ENCODE data around the gene TRAPPC2L. TPM values are rescaled to one million over a fixed set of nuclear protein-coding genes. Genes with fewer than 3 reads are reported as not detected.

The TRAPPC2L gene
- total RNA-seq, 1 experiment from 2014 or later: 52.9 TPM

DNA sequence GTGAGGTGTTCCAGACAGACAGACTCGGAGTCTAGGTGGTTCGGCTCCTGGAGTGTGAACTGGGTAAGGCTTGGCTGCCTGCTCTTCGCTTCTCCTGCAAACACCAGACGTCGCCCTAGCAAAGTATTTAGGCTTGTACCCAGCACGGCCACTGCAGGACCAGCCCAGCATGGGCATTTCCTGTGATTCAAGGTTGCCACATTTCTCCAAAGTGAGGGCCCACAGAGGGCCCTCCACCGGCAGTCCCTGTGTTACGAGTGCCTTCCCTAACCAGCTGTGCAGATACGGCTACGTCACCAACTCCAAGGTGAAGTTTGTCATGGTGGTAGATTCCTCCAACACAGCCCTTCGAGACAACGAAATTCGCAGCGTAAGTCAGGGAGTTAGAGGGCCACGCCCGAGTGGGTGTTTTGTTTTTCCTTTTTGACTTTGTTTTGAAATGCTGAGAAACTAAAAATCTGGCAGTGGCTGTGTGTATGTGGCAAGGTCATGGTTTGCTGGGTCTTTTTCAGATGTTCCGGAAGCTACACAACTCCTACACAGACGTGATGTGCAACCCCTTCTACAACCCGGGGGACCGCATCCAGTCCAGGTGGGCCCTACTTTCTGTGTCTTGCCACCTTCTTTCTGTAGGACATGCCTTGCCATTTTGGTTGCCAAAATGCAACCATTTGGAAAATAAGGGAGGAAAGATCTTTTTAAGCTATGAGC, 2.6 kb downstream of the TRAPPC2L start:
- DNase-seq (ENCODE audit: low spot score): no peak

DNA sequence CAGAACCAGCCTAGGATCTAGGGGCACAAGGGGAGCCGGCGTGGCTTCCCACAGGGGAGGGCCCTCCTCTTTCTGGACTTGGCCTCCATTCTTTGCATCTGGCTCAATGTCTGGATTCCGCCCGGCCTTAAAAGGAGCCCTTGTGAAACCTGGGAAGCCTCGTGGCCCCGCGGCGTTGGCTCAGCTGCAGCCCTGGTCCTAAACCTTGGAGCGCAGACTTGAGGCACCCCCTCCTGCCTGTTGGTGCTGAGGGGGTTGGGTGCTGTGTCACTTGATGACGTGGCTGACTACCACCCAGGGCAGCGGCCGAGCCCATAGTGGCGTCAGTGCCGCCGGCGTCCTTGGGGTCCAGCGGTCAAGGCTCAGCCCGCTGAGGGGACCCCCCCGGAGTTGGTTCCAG, 4.4 kb downstream of the TRAPPC2L start:
- DNase-seq (ENCODE audit: low spot score): no peak

DNA sequence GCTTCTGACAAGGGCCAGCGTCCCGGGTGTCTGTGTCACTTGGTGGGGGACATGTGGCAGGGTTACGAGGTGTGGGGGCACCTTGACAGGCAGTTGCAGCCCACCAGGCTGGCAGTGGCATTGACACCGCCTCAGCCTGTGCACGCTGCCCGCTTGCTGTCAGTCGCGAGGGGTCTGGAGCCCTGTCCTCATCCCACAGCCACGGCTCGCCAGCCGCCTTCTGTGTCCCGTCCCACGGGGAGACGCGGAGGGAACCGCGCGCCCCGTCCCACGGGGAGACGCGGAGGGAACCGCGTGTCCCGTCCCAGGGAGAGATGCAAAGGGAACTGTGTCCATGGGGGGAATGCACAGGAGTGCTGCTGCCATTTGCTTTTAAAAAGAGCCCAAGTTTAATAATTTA, 6.0 kb downstream of the TRAPPC2L start:
- DNase-seq (ENCODE audit: low spot score): no peak

DNA sequence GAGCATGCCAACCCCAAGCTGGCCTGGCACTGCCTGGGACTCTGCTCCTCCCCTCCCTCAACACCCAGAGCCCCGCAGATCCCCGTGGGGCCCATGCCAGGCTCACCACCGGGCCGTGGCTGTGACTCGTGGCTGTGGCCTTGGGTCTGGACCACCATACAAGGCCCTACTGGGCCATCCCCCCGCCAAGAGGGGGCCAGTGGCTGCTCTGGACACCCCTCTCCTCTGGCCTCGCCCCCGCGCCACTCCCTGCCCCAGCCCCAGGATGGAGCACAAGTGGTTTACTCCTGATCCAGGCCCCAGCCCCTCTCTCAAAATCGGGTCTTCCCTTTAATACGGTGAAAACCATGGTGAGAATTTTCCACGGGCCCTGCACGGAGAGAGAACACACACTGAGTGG, 6.5 kb downstream of the TRAPPC2L start:
- DNase-seq (ENCODE audit: low spot score): no peak

DNA sequence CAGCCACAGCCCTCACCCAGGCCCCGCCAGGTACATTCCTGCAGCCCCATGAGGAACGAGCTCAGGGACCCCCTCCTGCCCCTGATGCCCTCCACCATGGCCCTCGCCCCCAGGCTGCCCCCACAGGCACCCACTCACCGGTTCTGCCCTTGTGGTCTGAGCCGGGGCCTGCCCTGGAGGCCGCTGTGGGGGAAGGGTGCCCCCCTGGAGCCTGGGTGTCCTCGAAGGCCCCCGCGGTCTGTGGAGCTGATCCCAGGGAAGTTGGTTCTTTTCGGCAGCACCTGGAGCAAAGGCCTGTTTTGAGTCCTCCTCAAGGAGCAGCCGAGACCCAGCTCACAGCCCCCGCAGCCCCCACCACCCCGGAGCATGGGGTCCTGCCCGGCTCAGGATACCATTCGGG, 7.2 kb downstream of the TRAPPC2L start:
- no peak for DNase-seq (ENCODE audit: low spot score)

DNA sequence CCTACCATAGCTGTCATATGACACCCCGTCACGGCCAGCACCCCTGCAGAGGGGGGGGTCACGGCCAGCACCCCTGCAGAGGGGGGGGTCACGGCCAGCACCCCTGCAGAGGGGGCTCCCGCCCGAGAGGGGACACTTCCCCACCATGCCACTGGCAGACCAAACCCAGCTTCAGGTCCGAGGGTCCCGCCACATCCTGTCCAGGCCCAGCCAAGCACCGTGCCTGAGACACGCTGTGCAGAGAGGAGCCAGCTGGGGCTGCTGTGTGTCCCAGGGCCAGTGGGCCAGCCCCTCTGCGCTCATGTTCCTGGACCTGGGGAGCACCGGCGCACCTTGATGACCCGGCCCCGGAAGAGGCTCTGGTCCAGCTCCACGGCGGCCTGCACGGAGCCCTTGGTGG, 7.6 kb downstream of the TRAPPC2L start:
- DNase-seq (ENCODE audit: low spot score): no peak

DNA sequence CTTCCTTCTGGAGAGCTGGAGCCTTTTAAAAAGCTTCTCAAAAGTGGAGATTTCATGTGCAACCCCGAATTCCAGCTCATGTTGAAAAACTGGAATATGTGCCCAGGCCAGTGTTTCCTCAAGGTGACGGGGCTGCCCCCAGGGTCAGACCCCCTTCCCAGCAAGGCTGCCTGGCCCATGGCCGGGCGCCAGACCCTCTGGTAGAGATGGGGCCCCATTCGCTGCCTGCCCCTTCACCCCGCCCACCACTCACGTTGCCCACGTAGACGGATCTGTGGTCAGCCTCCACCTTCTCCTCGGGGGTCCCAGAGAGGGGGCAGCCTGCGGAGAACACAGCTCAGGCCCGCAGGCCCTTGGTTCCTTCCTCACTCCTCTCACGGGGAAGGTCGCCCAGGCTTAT, 8.4 kb downstream of the TRAPPC2L start:
- DNase-seq (ENCODE audit: low spot score): no peak

DNA sequence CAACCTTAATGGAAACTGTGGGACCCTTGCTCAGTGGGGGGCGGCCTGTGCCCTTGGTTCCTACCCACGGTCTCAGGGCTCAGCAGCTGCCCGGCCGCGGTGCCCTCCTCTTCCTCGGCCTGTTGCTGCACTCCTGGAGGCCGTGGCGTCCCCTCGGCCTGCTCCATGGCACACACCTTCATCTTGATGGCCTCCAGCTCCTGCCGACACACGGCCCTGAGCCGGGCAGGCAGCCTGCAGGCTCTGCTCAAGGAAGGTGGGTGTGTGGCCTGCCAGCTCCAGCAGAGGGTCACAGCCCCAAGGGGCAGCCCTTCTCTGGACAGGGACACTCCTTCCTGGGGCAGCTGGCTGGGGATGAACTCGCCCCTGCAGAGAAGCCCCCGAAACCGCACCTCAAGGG, 8.8 kb downstream of the TRAPPC2L start:
- no peak for DNase-seq (ENCODE audit: low spot score)

DNA sequence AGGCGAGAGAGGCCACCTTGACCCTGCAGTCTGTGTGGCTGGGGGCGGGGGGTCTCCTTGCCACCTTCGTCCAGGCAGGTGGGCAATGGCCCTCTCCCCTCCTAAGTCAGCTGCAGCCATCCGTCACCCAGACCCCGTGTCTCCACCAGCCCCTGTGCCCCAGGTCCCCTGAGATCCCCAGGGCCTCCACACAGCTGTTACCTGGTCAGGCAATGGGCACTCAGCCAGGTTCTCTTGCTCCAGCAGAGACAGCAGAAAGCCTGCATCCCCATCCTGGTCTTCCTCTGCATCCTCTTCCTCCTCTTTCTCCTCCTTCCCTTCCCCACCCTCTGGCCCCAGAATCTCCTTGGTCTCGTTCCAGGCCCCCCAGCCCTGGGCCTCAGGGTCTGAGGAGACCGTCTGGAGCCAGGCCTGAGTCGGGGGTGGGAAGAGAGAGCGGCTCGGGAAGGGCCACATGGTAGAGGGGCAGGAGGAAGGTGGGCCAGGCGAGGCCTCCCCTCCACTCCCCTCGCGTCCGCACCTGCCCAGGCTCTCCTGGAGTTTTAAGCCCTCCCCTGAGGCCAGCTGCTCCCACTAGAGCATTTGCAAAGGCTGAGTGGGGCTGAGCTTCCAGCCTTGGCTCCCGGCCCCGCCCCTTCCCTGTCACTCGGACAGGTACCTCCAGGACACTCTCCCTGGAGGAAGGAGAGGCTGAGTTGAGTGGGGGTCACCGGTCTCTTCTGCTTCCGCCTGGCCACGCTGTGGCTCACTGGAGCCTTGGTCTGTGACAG, 9.4 kb downstream of the TRAPPC2L start, which contains the start of gene PABPN1L:
Gene PABPN1L, minus strand, starts transcription at position 510 of the 770 bp plus-strand sequence. Its CDS starts 54 bp downstream, at position 456.
- no peak for DNase-seq (ENCODE audit: low spot score)

DNA sequence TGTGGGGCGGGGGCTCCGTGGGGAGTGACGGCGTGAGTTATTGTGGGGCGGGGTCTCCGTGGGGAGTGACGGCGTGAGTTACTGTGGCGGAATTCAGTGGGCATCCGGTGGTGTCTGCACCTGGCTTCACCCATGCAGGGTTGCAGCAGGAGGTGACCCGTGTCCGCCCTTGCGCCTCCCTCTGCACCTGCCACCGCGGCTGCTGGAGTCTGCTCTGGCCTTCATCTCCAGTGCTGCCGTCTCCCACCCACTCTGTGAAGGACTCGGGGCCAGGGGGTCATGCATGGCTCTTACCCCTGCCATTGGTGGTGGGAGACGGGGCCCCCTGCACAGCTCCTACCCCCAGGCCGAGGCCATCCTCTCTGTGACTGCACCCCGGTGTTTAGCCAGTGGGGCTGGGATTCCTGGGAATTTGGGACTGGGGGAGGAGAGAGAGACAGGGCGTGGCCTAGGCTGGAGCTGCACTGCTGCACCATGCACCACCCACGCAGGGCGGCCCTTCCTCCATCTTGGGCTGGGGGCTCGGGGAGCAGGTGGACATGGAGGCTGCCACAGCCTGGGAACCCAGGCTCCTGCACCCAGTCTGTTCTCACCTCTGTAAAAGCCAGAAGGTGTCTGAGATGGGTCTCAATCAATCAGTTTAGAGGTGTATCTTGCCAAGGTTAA, 10.8 kb downstream of the TRAPPC2L start:
- DNase-seq (ENCODE audit: low spot score): no peak

DNA sequence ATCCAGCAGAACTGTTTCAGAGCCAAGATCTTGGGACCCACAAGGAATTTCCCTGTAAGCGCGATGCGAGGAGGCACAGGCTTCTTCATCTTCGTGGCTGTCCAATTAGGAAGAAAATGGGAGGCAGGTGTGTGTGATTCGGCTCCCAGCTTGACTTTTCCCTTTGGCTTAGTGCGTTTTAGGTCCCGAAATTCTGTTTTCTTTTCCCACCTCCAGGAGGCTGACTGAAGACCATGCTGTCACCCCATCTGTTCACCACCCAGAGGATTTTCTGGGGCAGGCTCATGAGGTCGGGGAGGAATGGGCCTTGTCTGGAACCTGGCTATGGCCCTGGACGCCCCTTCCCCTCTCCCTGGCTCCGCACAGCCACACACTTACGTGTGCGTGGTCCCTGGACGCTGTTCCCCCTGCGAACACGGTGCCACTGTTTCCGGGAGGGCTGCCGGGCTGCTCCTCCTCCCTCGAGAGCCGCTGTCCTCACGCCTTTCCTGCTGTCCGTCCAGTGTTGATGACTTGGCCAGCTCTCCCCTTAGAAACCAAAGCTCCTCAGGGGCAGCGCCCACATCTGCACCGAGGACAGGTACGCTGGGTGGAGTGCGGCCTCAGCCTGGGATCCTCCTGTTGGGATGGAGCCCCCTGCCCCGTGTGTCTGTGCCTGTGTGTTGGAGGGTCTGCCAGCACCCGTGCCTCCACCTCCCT, 12.2 kb downstream of the TRAPPC2L start:
- DNase-seq (ENCODE audit: low spot score): no peak

DNA sequence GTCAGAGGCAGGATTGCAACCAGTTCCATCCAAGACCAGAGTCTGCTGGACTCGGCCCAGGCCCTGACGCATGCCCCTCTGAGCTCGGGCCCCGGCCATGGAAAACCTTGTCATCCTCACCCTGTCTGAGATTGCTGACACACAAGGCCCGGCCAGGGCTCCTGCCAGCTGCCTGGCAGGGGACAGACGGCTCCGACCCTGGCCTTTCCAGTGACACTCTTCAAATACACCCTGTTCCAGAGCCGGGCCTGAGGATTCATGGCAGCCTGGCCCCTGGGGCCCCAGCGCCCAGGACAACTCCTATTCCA, 12.7 kb downstream of the TRAPPC2L start:
- DNase-seq (ENCODE audit: low spot score): no peak

DNA sequence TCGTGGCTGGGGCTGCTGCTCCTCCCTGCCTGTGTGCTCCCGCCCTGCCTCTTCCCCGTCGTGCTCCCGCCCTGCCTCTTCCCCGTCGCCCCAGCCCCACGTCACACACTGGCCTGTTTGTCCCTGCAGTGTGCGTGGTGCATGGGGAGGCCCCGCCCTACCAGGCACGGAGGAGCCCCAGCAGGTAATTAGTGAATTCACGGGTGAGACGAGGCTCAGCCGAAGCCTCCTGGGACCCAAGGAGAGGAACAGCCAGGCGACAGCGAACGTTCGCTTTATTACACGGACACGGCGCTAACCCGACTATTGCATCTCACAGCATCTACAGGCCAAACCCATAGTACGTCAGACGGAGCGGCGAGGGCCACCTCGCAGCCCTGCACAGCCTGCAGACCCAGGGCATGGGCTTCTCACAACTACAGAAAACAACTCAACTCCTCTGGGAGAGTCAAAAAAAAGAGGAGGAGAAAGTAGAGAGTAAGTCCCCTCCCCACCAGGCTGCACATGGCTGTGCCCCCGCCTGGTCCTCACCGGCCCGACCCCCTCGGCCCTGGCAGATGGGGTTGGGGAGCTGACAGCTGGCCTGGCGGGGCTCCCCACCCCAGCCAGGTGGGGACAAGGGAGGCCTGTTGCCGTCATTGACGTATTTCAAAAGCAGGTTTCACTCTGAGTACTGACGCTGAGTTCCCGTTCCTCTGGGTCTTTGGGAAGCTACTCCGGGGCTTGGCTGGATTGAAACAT, 13.9 kb downstream of the TRAPPC2L start:
- no peak for DNase-seq (ENCODE audit: low spot score)

DNA sequence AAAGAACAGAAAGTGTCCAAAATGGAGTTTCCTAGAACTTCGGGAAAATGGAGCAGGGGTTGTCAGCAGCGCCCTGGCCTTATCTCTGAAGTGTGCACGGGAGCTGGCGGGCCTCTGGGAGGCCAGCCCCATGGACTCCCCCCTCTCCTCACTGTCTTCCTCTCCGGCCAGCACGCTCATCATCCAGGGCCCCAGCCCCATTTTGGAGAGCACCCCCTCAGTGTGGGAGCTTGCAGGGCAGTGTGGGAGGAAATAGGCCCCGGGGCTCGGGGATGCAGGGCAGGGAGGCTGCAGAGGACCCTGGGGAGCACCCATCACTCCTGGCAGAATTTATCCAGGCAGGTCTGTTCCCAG, 14.4 kb downstream of the TRAPPC2L start:
- DNase-seq (ENCODE audit: low spot score): no peak

DNA sequence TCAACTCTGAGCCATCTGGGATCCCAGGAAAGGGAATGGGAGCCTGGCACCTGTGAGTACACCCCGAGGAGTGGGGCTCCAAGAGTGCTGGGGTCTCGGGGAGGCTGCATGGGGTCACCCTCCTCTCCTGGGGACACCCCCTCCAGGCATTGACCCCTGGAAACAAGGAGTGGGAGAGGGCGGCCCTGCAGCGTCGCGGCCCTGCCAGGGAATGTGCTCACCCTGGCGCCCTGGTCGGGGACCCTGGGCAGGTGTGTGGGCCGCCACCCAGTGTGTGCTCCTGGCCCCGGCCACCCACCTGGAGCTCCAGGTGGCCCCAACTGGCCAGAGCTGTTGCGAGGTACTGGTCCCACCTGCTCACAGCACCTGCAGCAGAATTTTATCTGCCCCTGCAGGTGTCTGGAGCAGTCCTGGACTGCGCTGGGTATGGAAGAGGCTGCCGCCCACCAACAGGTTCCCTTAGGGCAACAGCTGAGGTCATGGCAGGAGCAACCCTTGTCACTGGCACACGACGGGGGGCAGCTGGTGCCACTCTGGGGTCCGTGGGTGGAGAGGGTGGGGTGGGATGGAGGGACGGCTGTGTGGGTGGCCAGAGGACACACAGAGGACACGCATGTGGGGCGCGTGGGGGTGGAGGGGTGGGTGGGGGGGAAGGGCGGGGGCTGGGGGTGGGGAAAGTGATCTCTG, 14.9 kb downstream of the TRAPPC2L start:
- no peak for DNase-seq (ENCODE audit: low spot score)

DNA sequence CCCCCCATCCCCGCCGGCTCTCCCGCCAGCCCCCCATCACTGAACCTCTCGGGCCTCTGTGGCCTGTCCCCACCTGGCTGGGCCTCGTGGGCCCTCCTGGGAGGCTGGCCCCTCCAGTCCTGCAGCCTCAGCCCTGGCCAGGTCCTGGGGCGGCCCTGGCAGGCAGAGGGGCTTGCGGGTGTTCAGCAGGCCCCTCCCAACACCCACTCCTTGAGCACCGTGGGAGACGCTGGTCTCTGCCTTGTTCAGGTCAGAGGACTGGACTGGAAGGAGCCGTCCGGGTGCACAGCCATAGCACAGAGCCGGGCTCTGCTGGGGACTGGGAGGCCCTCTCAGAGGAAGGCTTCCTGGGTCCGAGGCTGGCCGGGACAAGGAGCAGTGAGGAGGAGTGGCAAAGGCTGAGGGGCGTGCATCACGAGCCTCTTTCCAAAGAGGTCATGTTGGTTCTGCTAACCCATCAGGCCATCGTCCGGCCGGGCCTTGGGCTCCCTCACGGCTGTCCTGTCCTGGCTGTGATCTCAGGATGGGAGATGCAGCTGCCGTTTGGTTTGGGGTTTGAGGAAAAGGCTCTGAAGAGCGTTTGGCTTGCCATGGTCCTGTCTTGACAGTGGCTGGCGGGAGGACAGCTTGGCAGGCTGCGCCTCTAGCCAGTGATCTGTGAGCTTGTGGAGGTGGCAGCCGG, 15.9 kb downstream of the TRAPPC2L start:
- DNase-seq (ENCODE audit: low spot score): no peak

DNA sequence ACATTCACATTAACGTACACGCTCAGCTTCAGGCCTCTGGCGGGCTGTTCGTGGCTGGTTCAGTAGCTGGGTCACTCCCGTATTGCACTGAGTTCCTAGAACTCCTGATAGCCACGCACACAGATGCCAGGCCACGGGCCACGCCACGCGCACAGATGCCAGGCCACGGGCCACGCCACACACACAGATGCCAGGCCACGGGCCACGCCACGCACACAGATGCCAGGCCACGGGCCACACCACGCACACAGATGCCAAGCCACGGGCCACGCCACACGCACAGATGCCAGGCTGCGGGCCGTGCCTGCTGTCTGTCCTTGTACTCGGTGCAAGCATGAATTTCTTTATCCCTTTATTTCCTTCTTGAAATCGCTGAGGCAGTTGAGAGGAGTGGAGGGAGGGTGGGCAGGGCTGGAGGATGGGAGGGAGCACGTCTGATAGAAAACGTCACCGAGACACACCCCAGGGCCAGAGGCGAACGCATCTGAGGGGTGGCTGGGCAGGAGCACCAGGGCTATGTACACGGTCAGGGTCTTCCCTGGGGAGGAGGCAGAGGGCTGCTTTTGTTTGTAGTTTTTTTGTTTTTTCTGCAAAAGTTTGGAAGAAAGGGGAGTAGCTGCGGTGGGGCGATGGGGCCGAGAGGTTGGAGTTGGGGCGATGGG, 18.1 kb downstream of the TRAPPC2L start:
- no peak for DNase-seq (ENCODE audit: low spot score)

DNA sequence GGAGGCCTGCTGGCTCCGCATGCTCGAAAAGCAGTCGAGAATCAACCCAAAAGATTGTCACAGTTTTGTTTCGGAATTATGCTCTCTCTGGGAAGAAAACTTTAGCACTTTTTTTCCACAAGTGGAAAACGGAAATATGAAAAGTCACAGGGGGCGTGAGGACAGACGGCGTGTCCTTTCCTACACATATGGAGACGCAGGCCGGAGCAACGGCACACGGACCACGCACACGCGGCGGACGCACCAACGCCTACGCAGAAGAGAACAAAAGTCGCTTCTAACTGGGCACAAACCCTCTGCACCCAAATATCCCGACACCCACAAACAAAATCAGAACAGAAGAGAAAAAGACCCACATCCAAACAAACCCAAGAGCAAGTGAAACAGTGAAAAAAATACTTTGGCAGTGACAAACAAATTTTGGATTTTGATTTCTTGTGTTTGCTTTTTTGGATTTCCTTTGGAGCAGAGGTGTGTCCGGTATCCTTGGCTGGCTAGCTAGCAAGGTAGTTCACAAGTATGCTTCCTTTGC, 18.8 kb downstream of the TRAPPC2L start:
- DNase-seq (ENCODE audit: low spot score): no peak

DNA sequence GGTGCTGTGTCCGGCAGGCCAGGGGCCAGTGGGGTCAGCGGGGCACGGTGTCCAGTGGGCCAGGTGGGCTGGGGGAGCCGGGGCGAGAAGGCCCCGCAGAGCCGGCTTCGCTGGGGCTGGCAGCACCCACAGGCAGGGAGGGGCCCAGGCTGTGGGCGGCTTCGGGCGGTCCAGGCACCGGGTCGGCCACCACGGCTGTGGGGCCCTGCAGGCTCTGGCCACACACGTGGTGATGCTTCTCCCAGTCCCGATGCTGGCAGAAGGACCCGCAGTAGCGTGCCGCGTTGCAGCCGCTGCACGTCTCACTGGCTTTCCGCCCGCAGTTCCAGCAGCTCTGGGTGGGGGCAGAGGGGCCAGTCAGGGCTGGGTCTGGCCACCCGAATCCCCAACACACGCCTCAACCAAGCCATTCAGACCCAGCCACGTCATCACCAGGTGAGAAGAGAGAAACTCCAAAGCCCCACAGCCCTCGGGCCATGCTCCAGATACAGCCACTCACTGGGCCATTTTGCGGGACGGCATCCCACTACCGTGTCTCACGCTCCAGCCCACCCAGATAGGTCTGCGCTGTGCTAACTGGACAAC, 20.1 kb downstream of the TRAPPC2L start:
- DNase-seq (ENCODE audit: low spot score): no peak

Data from A172 (cell line).